Measurements from ENCODE around the gene MYOM3.

The MYOM3 gene

DNA sequence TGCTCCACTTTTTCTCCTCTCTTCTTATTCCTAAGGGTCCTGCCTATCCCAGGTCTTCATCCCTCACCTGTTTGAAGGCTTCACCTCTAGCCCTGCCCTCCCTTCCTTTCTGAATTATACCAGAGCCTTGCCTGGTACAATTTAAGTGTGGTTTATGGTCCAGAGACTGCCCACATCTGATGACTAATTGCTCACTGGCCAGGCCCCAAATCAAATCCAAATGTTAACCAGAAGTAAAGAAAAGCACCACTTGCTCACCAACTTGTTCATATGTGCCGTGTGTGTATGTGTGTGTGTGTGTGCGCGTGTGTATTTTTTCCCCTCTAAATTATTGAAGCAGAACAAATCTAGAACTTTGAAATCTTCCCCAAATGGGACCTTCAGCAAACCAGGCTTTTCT is 26.4 kb downstream of the MYOM3 start:
- Histone ChIP-seq H3K4me3 (ENCODE audit: insufficient read length, low read depth) (no peak overlapping the region), H3K27me3 (ENCODE audit: insufficient read depth, insufficient read length) (no peaks in the 10 kb centered on the region), H3K9me3 (ENCODE audit: insufficient read depth, low read length) (no peaks in the 10 kb centered on the region), H3K9ac (ENCODE audit: insufficient read length, low read depth) (no peak overlapping the region), H3K4me1 (ENCODE audit: insufficient read depth, insufficient read length) (peaks cover 10% of the 10 kb centered on the region), H3K36me3 (ENCODE audit: insufficient read depth, insufficient read length, low read length) (no peaks in the 10 kb centered on the region)
- TF ChIP-seq YY1 (IDR thresholded peaks at IDR 0.05; ENCODE audit: insufficient read depth, insufficient read length) = no peak
- no peak for TF ChIP-seq ZNF274 (IDR thresholded peaks at IDR 0.05; ENCODE audit: low read depth, low read length)
- no peak for TF ChIP-seq SUZ12 (IDR thresholded peaks at IDR 0.05; ENCODE audit: extremely low read depth, insufficient read depth, insufficient read length)
- DNase-seq (ENCODE audit: low read depth, low spot score) = no peak

DNA sequence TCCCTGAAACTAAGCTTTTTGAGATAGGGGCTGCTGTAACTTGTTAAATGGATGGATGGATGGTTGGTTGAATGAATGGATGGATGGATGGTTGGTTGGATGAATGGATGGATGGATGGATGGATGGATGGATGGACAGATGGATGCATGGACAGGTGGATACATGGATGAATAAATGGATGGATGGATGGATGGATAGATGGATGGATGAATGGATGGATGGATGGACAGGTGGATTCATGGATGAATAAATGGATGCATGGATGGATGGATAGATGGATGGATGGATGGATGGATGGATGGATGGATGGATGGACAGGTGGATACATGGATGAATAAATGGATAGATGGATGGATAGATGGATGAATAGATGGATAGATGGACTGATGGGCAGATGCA is 26.9 kb downstream of the MYOM3 start:
- H3K27me3 ChIP-seq (ENCODE audit: insufficient read depth, insufficient read length) = no peaks in the 10 kb centered on the region
- H3K9ac ChIP-seq (ENCODE audit: insufficient read length, low read depth) = no peak overlapping the region
- H3K4me1 ChIP-seq (ENCODE audit: insufficient read depth, insufficient read length) = peaks cover 10% of the 10 kb centered on the region
- H3K36me3 ChIP-seq (ENCODE audit: insufficient read depth, insufficient read length, low read length) = no peaks in the 10 kb centered on the region
- DNase-seq (ENCODE audit: low read depth, low spot score) = no peak
- TF ChIP-seq YY1 (IDR thresholded peaks at IDR 0.05; ENCODE audit: insufficient read depth, insufficient read length) (no peak), SUZ12 (IDR thresholded peaks at IDR 0.05; ENCODE audit: extremely low read depth, insufficient read depth, insufficient read length) (no peak), ZNF274 (IDR thresholded peaks at IDR 0.05; ENCODE audit: low read depth, low read length) (no peak)
- H3K9me3 ChIP-seq (ENCODE audit: insufficient read depth, low read length) = no peaks in the 10 kb centered on the region
- no peak overlapping the region for H3K4me3 ChIP-seq (ENCODE audit: insufficient read length, low read depth)

DNA sequence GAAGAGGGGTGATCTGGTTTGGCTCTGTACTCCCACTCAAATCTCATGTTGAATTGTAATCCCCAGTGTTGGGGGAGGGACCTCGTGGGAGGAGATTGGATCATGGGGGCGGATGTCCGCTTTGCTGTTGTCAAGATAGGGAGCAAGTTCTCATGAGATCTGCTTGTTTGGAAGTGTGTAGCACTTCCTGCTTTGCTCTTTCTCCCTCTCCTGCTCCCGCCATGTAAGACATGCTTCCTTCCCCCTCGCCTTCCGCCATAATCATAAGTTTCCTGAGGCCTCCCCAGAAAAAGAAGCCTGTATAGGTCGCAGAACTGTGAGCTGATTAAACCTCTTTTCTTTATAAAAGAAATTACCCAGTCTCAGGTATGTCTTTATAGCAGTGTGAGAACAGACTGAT is 27.9 kb downstream of the MYOM3 start:
- no peaks in the 10 kb centered on the region for H3K27me3 ChIP-seq (ENCODE audit: insufficient read depth, insufficient read length)
- DNase-seq (ENCODE audit: low read depth, low spot score) = no peak
- TF ChIP-seq ZNF274 (IDR thresholded peaks at IDR 0.05; ENCODE audit: low read depth, low read length) (no peak), SUZ12 (IDR thresholded peaks at IDR 0.05; ENCODE audit: extremely low read depth, insufficient read depth, insufficient read length) (no peak), YY1 (IDR thresholded peaks at IDR 0.05; ENCODE audit: insufficient read depth, insufficient read length) (no peak)

DNA sequence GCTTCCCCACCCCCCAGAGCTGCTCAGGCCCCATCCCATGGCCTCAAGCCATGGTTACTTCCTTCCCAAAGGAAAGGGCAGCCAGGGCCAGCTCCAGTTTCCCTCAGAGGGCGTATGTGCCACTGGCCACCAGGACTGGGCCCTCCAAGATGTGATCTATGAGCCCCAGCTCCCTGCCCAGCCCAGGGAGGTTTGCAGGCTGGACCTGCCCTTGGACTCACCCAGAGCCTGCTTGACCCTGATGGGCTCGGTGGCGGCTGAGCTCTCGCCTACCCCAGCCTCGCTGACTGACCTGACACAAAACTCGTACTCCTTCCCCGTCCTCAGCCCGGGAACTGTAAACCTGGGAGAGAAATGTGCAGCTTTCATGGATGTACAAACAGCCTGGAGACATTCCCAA is 29.6 kb downstream of the MYOM3 start:
- Histone ChIP-seq H3K9me3 (ENCODE audit: insufficient read depth, low read length) (no peaks in the 10 kb centered on the region), H3K36me3 (ENCODE audit: insufficient read depth, insufficient read length, low read length) (no peaks in the 10 kb centered on the region), H3K9ac (ENCODE audit: insufficient read length, low read depth) (no peak overlapping the region), H3K4me1 (ENCODE audit: insufficient read depth, insufficient read length) (peaks cover 9% of the 10 kb centered on the region), H3K27me3 (ENCODE audit: insufficient read depth, insufficient read length) (no peaks in the 10 kb centered on the region), H3K4me3 (ENCODE audit: insufficient read length, low read depth) (no peak overlapping the region)
- TF ChIP-seq ZNF274 (IDR thresholded peaks at IDR 0.05; ENCODE audit: low read depth, low read length) (no peak), YY1 (IDR thresholded peaks at IDR 0.05; ENCODE audit: insufficient read depth, insufficient read length) (no peak), SUZ12 (IDR thresholded peaks at IDR 0.05; ENCODE audit: extremely low read depth, insufficient read depth, insufficient read length) (no peak)
- no peak for DNase-seq (ENCODE audit: low read depth, low spot score)

More for the DNA sequence above, 27.9 kb downstream of the MYOM3 start:
- H3K9ac ChIP-seq (ENCODE audit: insufficient read length, low read depth) = no peak overlapping the region
- no peak overlapping the region for H3K4me3 ChIP-seq (ENCODE audit: insufficient read length, low read depth)
- H3K36me3 ChIP-seq (ENCODE audit: insufficient read depth, insufficient read length, low read length) = no peaks in the 10 kb centered on the region
- peaks cover 6% of the 10 kb centered on the region for H3K4me1 ChIP-seq (ENCODE audit: insufficient read depth, insufficient read length)
- H3K9me3 ChIP-seq (ENCODE audit: insufficient read depth, low read length) = no peaks in the 10 kb centered on the region

- TF ChIP-seq ZNF274 (IDR thresholded peaks at IDR 0.05; ENCODE audit: low read depth, low read length) = no peak
- TF ChIP-seq YY1 (IDR thresholded peaks at IDR 0.05; ENCODE audit: insufficient read depth, insufficient read length) = no peak
- no peak for TF ChIP-seq SUZ12 (IDR thresholded peaks at IDR 0.05; ENCODE audit: extremely low read depth, insufficient read depth, insufficient read length)
- H3K27me3 ChIP-seq (ENCODE audit: insufficient read depth, insufficient read length) = no peaks in the 10 kb centered on the region
- DNase-seq (ENCODE audit: low read depth, low spot score) = no peak
Observed at GRCh38 chr1:24081190-24081589, 30.7 kb downstream of the MYOM3 start.

DNA sequence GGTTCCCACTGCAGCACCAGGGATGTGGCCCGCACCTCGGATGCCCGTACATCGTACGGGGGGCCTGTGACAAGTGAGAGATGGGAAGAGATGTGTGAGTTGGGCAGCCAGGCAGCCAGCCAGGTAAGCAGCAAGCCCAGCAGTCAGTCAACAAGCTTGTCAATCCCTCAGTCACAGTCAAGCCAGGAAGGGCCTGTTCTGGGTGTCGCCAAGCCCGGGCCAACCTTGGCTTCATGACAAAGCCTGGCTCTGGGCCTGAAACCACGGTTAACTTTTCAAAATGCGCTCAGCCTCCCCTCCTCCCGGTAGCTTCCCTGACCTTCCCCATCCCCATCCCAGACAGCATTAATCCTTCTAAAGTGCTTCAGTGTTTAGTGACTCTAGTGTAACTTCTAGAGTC is 31.8 kb downstream of the MYOM3 start:
- Histone ChIP-seq H3K27me3 (ENCODE audit: insufficient read depth, insufficient read length) (no peaks in the 10 kb centered on the region), H3K9me3 (ENCODE audit: insufficient read depth, low read length) (no peaks in the 10 kb centered on the region), H3K4me1 (ENCODE audit: insufficient read depth, insufficient read length) (peaks cover 15% of the 10 kb centered on the region), H3K9ac (ENCODE audit: insufficient read length, low read depth) (no peak overlapping the region), H3K4me3 (ENCODE audit: insufficient read length, low read depth) (no peak overlapping the region), H3K36me3 (ENCODE audit: insufficient read depth, insufficient read length, low read length) (no peaks in the 10 kb centered on the region)
- TF ChIP-seq SUZ12 (IDR thresholded peaks at IDR 0.05; ENCODE audit: extremely low read depth, insufficient read depth, insufficient read length) (no peak), ZNF274 (IDR thresholded peaks at IDR 0.05; ENCODE audit: low read depth, low read length) (no peak), YY1 (IDR thresholded peaks at IDR 0.05; ENCODE audit: insufficient read depth, insufficient read length) (no peak)
- DNase-seq (ENCODE audit: low read depth, low spot score) = no peak

More at GRCh38 chr1:24081190-24081589, 30.7 kb downstream of the MYOM3 start:
- Histone ChIP-seq H3K4me1 (ENCODE audit: insufficient read depth, insufficient read length) (peaks cover 12% of the 10 kb centered on the region), H3K9ac (ENCODE audit: insufficient read length, low read depth) (no peak overlapping the region), H3K4me3 (ENCODE audit: insufficient read length, low read depth) (no peak overlapping the region), H3K36me3 (ENCODE audit: insufficient read depth, insufficient read length, low read length) (no peaks in the 10 kb centered on the region), H3K9me3 (ENCODE audit: insufficient read depth, low read length) (no peaks in the 10 kb centered on the region)

- no peaks in the 10 kb centered on the region for H3K36me3 ChIP-seq (ENCODE audit: insufficient read depth, insufficient read length, low read length)
- peaks cover 15% of the 10 kb centered on the region for H3K4me1 ChIP-seq (ENCODE audit: insufficient read depth, insufficient read length)
- H3K9me3 ChIP-seq (ENCODE audit: insufficient read depth, low read length) = no peaks in the 10 kb centered on the region
- TF ChIP-seq ZNF274 (IDR thresholded peaks at IDR 0.05; ENCODE audit: low read depth, low read length) = no peak
- H3K27me3 ChIP-seq (ENCODE audit: insufficient read depth, insufficient read length) = no peaks in the 10 kb centered on the region
- DNase-seq (ENCODE audit: low read depth, low spot score) = no peak
- H3K4me3 ChIP-seq (ENCODE audit: insufficient read length, low read depth) = no peak overlapping the region
- no peak overlapping the region for H3K9ac ChIP-seq (ENCODE audit: insufficient read length, low read depth)
Observed at GRCh38 chr1:24077278-24077978, 34.5 kb downstream of the MYOM3 start.
